ENCODE data around the gene CNTN4.

Gene CNTN4

GRCh38 chr3:2823437-2824211 lies 725.0 kb downstream of the CNTN4 start:
- no peak for DNase-seq

- DNase-seq, result no peak
Observed at GRCh38 chr3:2826036-2826435, 727.4 kb downstream of the CNTN4 start.

GRCh38 chr3:2826453-2826852 lies 727.8 kb downstream of the CNTN4 start:
- no peak for DNase-seq

DNA sequence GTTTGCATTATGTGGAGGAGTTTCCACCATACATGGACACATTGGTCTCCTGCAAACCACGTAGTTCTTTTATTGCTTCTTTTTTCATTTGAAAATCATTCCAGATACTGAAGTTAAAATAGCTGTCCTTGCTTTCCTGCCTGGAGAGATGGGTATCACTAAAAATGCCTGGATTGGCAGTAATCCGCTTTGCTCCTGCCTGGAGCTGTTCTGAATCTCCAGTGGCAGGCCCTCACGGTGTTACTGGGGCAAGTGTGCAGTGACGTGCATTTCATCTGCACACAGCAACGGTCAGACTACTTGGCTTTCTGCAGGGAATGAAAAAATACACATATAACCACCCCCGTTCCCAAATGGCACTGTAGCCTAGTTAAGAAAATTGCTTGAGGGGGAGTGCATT lies 738.6 kb downstream of the CNTN4 start:
- no peak for DNase-seq

DNA sequence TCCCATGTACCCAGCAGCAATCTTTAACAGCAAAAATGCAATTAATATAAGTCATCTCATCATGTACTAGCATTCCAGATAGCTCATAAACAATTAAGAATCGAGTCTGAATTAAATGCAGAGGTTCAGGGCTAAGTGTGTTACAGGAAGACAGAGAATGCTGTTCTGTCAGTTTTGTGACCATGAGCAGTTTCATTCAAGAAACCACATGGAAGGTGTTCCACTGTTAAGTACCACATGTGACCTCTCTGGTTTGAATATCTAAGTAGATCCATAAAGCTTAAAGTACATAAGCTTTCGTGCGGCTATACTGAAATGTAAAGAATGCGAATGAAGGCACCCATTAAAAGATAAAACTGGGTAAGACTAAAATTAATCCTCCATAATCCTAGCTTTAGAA lies 739.2 kb downstream of the CNTN4 start:
- no peak for DNase-seq

DNA sequence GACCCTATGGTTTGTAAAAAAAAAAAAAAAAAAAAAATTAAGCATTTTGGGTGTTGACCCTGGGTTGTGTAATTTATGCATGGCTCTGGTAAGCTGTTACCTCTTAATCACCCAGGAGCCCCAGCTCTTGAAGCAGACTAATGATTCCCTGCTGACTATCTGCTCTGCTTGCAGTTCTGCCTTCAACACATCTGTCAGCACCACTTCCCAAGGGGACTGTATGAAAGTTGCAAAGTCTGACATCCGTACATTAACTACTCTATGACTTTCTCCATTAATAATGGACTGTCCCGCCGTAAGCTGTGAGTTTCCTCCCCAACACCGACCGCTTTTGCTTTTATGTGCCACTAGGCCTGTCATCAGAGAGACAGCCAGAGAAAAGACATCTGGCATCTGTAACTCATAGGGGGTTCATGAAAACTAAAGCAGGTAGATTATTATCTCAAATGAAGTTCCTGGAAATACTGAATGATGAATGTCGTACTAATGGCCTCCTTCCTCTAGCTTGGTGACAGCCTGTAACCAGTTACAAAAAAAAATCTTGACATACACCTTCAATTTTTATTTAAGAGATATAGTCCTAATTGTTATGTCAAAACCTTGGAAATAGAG lies 740.0 kb downstream of the CNTN4 start:
- no peak for DNase-seq

DNA sequence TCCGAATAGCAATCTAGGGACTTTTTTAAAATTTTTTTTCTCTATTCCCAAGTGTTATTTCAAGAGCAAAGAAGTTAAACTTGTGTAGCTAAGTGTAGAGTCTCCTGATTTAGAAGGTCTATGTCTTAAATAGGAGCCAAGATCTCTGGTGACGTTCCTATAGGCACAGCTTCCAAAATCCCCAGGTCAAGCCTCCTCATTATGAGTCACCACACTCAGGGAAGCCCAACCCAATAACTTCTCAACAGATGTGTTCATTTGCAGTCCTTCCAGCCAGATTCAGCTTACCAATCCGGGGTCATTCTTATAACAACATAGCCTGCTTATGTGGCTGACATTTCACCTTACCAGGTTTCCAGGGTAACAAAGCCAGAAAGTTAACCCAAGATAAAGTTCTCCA lies 741.2 kb downstream of the CNTN4 start:
- no peak for DNase-seq

DNA sequence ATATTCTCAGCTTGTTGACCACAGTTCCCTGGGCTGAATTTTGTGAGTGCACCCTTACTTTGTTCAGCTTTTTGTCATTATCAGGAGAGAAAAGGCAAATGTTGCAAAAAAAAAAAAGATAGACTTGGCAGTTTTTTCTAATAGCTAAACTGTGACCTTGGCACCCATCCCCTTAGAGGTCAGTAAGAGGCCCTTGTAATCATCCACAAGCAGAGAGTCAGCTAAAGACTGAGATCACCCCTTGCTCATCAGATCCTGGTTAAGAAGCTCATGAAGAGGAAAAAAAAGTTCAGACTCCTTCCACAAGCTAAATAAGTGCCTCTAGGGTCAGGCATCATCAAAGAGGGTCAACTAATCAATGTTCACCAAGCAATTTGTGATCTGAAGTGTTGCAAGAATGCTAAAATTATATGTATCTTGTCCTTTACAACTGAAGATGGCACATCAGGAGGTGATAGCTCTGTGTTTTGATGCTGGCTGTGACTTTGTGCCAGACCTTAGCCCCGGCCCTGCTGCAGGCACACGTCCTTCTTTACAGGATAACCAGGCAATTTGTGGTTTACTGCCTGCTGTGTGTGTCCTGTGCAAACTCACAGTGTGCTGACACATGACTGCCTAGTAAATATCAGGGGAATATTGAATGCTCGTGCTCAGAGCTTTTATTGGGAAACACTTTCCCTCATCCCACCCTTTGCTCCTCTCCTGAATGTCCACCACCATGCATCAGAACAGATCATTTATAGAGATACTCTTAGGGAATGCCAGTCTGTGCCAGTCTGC lies 748.6 kb downstream of the CNTN4 start:
- DNase-seq, result no peak

DNA sequence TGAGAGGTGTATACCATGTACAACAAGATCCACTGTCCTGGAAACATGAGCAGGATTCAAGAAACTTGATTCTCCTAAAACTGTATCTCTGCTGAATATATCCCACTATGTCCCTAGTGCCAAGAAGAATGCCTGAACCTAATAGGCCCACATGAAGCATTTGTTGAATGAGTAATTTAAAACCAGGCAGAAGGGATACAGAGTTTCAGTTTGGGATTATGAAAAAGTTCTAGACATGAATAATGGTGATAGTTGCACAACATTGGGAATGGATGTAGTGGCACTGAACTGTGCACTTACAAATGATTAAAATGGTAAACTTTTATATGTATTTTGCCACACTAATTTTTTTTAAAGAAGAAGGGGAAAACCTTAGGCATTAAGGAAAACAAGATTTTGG lies 750.4 kb downstream of the CNTN4 start:
- DNase-seq, result no peak

DNA sequence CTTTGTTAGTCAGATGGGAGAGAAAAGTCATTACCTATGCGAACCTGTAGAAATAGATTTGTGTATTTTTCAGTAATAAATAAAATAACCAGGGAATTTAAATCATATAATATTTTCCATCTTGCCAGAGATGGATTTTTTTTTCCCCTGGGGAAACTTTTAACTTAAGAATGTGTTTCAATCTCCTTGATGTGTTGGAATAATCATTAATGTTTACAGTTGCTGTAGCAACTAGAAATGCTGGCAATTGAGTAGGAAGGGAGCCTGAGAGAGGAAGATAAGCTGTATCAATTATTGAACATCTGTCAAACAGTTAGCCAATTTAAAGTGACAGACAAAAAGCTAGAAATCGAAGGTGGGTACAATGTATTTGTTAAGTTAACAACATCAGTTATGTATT lies 752.0 kb downstream of the CNTN4 start:
- DNase-seq, result no peak

GRCh38 chr3:2851361-2851760 lies 752.7 kb downstream of the CNTN4 start:
- DNase-seq, result no peak

- no peak for DNase-seq
Observed at GRCh38 chr3:2851835-2852234, 753.2 kb downstream of the CNTN4 start.

GRCh38 chr3:2853651-2854050 lies 755.0 kb downstream of the CNTN4 start:
- no peak for DNase-seq

- DNase-seq, result no peak
Observed at GRCh38 chr3:2856138-2857133, 757.8 kb downstream of the CNTN4 start.

DNA sequence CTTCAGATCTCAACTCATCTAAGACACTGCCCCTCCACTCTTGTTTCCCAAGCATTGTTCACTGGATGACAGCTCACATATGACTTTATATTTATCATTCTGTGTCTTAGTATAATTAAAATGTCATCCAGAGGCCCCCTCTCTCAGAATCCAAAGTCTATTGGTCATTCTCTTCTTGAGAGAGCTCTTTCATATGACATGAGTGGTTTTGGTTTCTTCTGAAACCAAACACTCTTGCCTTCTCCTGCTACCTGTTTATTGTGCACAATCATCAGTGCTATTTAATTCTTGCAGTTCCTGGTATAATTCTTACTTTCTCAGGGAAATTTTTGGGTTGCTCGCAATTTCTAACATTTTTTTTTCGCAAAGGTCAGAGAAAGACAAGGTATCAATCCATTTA lies 762.0 kb downstream of the CNTN4 start:
- DNase-seq, result no peak

- DNase-seq, result no peak
Observed at GRCh38 chr3:2861120-2861519, 762.5 kb downstream of the CNTN4 start.

- no peak for DNase-seq
Observed at GRCh38 chr3:2861920-2862319, 763.3 kb downstream of the CNTN4 start.

DNA sequence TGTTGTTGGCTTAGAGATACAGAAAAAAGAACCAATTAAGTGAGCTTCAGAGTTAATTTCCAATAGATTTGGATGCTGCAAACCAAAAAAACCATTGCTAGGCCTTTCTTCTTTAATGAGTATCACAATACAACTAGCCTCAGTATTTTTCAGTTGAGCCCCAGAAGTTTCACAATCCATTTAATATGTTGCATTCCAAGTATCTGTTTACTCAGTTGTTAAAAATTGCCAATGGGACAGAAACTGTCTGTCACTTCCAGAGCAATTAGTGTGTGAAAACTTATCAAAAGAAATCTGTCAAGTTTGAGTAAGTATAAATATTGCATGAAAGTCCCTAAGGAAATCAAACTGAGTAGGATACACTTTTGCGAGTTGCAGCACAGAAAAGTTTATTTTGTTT lies 763.7 kb downstream of the CNTN4 start:
- DNase-seq, result no peak

- DNase-seq, result no peak
Observed at GRCh38 chr3:2863127-2863526, 764.5 kb downstream of the CNTN4 start.

DNA sequence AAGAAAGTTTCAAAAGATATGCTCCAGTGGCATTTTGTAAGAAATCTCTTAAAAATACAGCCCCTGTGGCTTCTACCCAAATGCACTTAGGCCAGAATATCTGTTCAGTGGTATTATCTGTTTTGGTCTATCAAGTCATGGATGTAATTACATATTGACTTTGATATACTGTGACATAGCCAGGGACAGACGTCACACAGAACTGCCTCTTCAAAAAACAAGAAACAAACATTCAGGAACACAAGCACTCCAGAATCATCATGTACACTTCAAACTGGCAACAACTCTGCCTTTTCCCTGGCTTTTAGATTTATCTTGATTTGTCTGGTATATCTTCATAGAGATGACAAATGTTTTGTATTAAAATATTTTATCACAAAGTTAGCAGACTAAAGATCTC lies 771.2 kb downstream of the CNTN4 start:
- no peak for DNase-seq

DNA sequence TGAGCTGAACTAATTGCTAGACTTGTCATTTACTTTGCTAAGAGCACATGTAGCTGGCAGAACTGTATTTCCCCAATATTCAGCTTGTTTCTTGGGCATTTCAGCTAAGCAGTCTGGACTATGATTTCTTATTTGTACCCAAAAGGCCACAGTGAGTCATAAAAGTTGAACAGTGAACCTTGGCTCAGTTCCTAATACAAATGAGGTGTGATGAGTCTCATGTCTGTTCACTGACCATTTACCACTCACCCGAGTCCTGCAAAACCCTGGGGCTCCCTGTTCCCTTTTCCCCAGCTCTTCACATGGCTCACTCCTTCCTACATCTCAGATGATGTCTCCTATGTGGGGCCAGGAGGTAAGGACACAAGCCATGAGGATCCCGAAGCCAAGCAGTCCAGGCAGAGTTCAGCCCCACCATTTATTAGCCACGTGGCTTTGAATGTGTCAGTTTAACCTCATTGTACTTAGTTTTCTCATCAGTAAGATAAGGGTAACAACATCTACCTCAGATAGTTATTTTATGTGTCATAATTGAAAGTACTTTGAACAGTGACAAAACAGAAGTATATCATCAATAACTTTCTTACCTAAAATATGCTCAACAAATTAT lies 772.2 kb downstream of the CNTN4 start:
- no peak for DNase-seq

DNA sequence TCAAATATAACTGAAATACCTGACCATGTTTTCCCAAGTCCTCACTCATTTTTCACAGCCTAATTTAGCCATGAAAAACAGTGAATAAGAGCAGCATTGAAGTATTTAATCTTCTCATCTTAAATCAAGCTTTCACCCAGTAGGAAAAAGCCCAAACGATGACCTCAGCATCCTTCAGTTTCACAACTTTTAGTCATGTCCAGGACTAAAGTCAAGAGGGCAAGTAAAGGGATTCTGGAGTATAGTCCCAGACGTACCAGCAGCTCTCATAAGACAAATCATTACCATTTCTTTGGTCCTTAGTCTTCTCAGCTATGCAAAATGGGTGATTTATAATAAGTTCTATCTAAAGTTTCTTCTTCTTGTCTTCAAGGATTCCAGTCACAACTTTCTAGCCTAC lies 774.2 kb downstream of the CNTN4 start:
- no peak for DNase-seq

Measured in Kasumi-1 (cell line).